Neuron (in vitro differentiated cells): Measurements from ENCODE around the gene VRTN.
"Not testable (repeated sequence)": the region's sequence is repeated elsewhere in the genome, so short reads cannot be mapped to it uniquely, and the experiment has no call there.

Experiments
- H2AFZ ChIP-seq: one replicate; pipeline ENCODE4 v1.6.1; 2013; ENCODE audit warnings: low read depth, mild to moderate bottlenecking, inconsistent platforms, low read length, moderate library complexity
- H3K27me3 ChIP-seq: one replicate; pipeline ENCODE4 v1.6.1; 2013; ENCODE audit warnings: low read length; ENCODE audit not compliant: insufficient read depth
- H3K36me3 ChIP-seq: one replicate; pipeline ENCODE4 v1.6.1; 2013; ENCODE audit warnings: low read length; ENCODE audit not compliant: insufficient read depth
- H3K4me1 ChIP-seq: one replicate; pipeline ENCODE4 v1.6.1; 2013; ENCODE audit warnings: low read length; ENCODE audit not compliant: insufficient read depth
- H3K4me3 ChIP-seq: 2 replicates; pipeline ENCODE4 v1.5.1; 2013; ENCODE audit warnings: mild to moderate bottlenecking, low read length, moderate library complexity
- H3K9me3 ChIP-seq: one replicate; pipeline ENCODE4 v1.6.1; 2013; ENCODE audit warnings: low read length

Gene VRTN

DNA sequence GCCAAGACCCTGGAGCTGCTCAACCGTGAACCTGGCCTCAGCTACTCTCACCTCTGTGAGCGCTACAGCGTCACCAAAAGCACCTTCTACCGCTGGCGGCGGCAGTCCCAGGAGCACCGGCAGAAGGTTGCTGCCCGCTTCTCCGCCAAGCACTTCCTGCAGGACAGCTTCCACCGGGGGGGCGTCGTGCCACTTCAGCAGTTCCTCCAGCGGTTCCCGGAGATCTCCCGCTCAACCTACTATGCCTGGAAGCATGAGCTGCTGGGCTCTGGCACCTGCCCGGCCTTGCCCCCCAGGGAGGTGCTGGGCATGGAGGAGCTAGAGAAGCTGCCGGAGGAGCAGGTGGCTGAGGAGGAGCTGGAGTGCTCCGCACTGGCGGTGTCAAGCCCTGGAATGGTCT, 9.3 kb downstream of the VRTN start:
- Histone ChIP-seq H2AFZ (no peak overlapping the region), H3K36me3 (no peaks in the 10 kb centered on the region), H3K27me3 (peaks cover 2% of the 10 kb centered on the region)

DNA sequence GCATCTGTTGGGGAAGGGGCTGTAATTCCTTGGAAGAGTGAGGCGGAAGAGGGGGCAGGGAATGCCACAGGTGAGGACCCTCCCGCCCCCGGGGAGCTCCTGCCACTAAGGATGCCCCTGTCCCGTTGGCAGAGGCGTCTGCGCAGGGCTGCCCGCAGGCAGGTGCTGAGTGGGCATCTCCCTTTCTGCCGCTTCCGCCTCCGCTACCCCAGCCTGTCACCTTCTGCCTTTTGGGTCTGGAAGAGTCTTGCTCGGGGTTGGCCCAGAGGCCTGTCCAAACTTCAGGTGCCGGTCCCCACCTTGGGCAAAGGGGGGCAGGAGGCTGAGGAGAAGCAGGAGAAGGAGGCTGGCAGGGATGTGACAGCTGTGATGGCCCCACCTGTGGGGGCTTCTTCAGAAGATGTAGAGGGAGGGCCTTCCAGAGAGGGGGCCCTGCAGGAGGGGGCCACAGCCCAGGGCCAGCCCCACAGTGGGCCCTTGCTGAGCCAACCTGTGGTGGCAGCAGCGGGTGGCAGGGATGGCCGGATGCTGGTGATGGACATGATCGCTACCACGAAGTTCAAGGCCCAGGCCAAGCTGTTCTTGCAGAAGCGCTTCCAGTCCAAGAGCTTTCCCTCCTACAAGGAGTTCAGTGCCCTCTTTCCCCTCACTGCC, 10.0 kb downstream of the VRTN start:
- H3K9me3 ChIP-seq: no peaks in the 10 kb centered on the region
- H3K36me3 ChIP-seq: no peaks in the 10 kb centered on the region
- H2AFZ ChIP-seq: no peak overlapping the region
- no peak overlapping the region for H3K4me3 ChIP-seq
- peaks cover 3% of the 10 kb centered on the region for H3K4me1 ChIP-seq
- H3K27me3 ChIP-seq: peaks cover 2% of the 10 kb centered on the region

More for the DNA sequence above, 9.3 kb downstream of the VRTN start:
- Histone ChIP-seq H3K4me3 (no peak overlapping the region), H3K4me1 (peaks cover 3% of the 10 kb centered on the region), H3K9me3 (no peaks in the 10 kb centered on the region)

DNA sequence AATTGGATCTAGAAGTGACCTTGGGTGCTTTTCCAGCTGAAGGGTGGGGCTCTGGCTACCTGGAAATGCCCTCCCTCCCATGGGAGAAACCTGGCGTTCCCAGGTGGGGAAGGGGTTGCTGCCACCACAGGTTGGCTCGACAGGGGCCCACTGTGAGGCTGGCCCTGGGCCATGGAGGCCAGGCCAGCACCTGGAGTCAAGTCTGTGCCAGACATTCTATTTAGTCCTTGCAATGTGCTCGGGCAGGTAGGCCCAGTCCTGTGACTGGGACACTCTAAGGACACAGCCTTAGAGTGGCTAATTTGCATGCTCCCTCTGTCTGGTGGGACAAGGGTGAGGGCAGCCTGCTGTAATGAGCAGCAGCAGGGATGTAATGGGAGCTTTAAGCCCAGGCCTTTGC, 11.9 kb downstream of the VRTN start:
- H3K4me1 ChIP-seq: peaks cover 3% of the 10 kb centered on the region
- H3K4me3 ChIP-seq: no peak overlapping the region
- no peaks in the 10 kb centered on the region for H3K36me3 ChIP-seq
- H2AFZ ChIP-seq: no peak overlapping the region
- no peaks in the 10 kb centered on the region for H3K9me3 ChIP-seq
- peaks cover 10% of the 10 kb centered on the region for H3K27me3 ChIP-seq

DNA sequence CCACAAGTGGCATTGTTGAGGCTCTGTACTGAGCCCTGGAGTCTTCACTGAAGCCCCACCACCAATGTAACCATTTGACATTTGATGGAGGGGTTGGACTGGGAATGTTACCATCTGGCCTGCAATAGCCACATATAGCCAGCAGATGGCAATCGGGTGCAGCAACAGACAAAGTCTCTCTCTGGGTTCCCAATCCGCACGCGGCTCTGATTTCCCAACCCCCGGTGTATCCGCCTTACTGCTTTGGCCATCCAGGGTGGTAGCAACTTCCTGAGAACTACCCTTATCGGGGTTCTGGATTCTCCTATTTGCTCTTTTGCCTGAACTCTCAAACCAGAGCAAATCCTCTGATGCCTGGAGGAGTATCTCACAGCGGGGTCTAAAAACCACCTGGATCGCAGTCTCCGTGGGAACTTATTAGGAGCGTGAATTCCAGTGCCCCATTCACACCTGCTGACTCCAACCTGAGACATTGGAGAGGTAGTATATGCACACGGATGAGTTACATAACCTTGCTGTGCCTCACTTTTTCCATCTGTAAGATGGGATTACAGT, 14.2 kb downstream of the VRTN start:
- Histone ChIP-seq H3K27me3 (peaks cover 10% of the 10 kb centered on the region), H3K4me3 (no peak overlapping the region), H2AFZ (peak overlapping the region; percentile 31), H3K9me3 (no peaks in the 10 kb centered on the region), H3K4me1 (peaks cover 3% of the 10 kb centered on the region), H3K36me3 (no peaks in the 10 kb centered on the region)

DNA sequence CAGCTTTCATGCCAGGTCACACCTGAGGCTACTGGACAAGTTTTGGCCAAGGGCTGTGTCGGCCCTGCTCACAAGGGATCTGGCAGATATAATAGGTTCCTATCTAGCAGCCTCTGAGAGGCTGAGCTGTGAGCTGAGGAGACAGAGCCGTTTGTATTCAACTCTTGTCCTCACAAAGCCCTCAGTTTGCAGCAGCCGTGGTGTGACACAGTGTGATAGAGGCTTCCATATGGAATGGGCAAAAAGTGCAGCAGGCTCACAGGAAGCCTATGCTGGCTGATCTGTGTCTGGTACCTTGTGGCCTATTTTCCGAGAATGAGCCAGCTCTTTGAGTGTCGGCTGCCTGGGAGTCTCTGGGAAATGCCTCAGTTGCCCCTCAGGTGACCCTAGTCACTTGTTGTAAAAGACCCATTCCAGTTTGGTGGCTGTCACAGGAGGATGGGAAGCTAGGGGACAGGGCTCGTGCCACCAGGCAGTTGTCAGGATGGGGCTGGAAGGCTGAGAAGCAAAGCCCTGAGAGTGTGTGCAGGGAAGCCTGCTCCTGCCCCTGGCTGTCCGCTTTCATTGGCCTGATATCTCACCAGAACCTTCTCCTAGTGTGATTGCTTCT, 16.1 kb downstream of the VRTN start:
- H3K4me3 ChIP-seq: no peak overlapping the region
- H3K4me1 ChIP-seq: peaks cover 3% of the 10 kb centered on the region
- H3K27me3 ChIP-seq: peaks cover 8% of the 10 kb centered on the region
- H3K36me3 ChIP-seq: no peaks in the 10 kb centered on the region
- no peak overlapping the region for H2AFZ ChIP-seq
- no peaks in the 10 kb centered on the region for H3K9me3 ChIP-seq

DNA sequence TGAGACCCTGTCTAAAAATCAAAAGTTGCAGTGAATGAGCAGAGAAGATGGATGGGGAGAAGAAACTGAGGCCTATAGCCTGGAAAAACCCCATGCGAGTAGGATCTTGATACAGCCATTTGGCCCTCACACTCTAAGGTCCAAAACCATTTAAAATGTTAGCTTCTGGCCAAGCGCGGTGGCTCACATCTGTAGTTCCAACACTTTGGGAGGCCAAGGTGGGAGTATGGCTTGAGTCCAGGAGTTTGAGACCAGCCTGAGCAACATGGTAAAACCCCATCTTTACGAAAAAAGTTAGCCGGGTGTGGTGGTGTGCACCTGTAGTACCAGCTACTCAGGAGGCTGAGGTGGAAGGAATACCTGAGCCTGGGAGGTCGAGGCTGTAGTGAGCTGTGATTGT, 19.8 kb downstream of the VRTN start:
- Histone ChIP-seq H3K36me3 (no peaks in the 10 kb centered on the region), H2AFZ (no peak overlapping the region), H3K4me1 (no peaks in the 10 kb centered on the region), H3K9me3 (no peaks in the 10 kb centered on the region), H3K27me3 (peaks cover 8% of the 10 kb centered on the region), H3K4me3 (no peak overlapping the region)

DNA sequence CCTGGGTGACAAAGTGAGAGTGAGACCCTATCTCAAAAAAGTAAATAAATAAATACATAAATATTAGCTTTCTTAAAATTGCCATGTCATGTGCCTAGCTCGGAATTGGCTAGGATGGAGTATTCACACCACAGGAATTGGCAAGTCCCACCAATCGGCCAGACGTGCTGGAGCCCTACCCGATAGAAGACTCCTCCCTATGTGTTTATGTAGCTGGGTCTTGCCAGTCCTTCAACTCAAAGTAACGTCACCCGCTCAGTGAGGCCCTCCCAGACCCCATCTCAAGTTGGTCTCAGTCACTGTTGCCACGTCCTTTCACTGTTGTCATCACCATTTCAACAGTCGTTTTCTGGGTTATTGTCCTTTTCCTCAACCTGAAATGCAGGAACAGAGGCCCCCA, 20.2 kb downstream of the VRTN start:
- Histone ChIP-seq H3K4me3 (no peak overlapping the region), H3K9me3 (no peaks in the 10 kb centered on the region), H3K27me3 (peaks cover 8% of the 10 kb centered on the region), H3K36me3 (no peaks in the 10 kb centered on the region), H2AFZ (no peak overlapping the region), H3K4me1 (no peaks in the 10 kb centered on the region)

DNA sequence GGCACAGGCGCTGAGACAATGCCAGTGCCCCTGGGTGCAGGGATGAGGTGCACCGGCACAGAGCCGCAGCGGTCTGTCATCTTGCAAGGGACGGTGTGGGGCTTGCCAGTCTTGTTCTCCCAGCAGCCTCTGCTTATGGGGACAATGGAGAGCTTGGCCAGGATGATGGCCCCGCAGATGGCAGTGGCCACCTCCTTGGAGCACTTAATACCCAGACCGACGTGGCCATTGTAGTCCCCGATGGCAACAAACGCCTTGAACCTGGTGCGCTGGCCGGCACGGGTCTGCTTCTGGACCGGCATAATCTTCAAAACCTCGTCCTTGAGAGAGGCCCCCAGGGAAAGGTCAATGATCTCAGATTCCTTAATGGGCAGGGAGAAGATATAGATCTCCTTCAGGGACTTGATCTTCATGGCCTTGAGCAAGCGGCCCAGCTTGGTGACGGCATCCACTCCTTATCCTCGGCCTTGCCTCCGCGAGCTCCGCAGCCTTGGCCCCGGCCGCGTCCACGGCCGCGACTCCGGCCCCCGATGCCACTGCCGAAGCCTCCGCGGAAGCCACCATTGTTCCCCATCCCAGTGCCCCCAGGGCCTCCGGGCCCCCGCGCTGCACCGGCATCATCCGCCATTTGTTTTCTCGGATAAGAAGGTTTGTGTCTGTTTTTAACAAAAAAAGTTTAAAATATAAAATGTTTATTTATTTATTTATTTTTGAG, 29.9 kb downstream of the VRTN start:
- no peak overlapping the region for H3K4me3 ChIP-seq
- H3K9me3 ChIP-seq: no peaks in the 10 kb centered on the region
- H3K4me1 ChIP-seq: no peaks in the 10 kb centered on the region
- H2AFZ ChIP-seq: no peak overlapping the region
- no peaks in the 10 kb centered on the region for H3K27me3 ChIP-seq
- no peaks in the 10 kb centered on the region for H3K36me3 ChIP-seq

DNA sequence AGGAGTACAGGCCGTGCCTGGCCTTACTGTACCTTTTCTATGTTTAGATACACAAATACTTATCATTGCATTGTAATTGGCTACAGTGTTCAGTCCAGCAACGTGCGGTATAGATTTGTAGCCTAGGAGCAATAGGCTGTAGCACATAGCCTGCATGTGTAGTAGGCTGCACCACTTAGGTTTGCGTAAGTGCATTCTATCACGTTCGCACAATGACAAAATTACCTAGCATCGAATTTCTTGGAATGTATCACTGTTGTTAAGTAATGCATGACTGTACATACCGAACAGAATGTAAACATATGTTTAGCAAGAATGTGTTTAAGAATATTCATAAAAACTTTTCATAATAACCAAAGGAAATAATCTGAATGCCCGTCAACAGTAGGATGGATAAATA, 31.9 kb downstream of the VRTN start:
- Histone ChIP-seq H3K36me3 (no peaks in the 10 kb centered on the region), H3K4me1 (no peaks in the 10 kb centered on the region), H3K27me3 (no peaks in the 10 kb centered on the region), H3K9me3 (no peaks in the 10 kb centered on the region), H2AFZ (no peak overlapping the region), H3K4me3 (no peak overlapping the region)

DNA sequence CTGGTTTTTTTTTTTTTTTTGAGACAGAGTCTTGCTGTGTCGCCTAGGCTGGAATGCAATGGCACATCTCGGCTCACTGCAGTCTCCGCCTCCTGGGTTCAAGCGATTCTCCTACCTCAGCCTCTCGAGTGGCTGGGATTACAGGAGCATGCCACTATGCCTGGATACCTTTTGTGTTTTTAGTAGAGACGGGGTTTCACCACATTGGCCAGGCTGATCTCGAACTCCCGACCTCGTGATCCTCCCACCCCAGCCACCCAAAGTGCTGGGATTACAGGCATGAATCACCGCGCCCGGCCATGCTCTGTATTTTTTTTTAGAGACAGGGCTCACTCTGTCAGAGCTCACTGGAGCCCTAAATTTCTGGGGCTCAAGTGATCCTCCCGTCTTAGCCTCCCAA, 32.6 kb downstream of the VRTN start:
- H3K4me3 ChIP-seq: no peak overlapping the region
- no peaks in the 10 kb centered on the region for H3K4me1 ChIP-seq
- H3K36me3 ChIP-seq: no peaks in the 10 kb centered on the region
- H3K9me3 ChIP-seq: no peaks in the 10 kb centered on the region
- H3K27me3 ChIP-seq: no peaks in the 10 kb centered on the region
- no peak overlapping the region for H2AFZ ChIP-seq

DNA sequence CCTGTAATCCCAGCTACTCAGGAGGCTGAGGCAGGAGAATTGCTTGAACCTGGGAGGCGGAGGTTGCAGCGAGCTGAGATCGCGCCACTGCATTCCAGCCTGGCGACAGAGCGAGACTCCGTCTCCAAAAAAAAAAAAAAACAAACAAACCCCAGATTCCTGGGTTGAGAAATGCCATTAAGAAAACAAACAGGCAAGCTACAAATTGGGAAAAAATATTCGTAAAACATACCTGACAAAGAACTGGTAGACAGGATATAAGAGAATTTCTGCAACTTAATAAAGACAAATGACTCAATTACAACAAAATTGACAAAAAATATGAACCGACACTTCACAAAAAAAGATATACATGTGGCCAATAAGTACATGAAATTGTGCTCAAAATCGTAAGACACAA, 33.3 kb downstream of the VRTN start:
- not testable (repeated sequence) for H3K36me3 ChIP-seq, H3K4me1 ChIP-seq, H2AFZ ChIP-seq, H3K4me3 ChIP-seq, H3K27me3 ChIP-seq, H3K9me3 ChIP-seq

DNA sequence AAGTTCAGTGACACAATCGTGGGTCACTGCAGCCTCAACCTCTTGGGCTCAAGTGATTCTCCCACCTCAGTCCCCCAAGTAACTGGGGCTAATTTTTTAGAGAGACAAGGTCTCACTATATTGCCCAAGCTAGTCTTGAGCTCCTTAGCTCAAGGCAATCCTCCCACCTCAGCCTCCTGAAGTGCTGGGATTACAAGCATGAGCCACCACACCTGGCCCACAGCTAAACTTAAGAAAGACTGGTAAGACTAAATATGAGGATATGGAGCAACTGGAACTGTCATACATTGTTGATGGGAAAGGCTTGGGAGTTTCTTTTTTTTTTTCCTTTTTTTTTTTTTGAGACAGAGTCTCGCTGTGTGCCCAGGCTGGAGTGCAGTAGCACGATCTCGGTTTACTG, 34.0 kb downstream of the VRTN start:
- H3K27me3 ChIP-seq: peaks cover 8% of the 10 kb centered on the region
- H3K4me1 ChIP-seq: no peaks in the 10 kb centered on the region
- H3K36me3 ChIP-seq: no peaks in the 10 kb centered on the region
- no peak overlapping the region for H3K4me3 ChIP-seq
- no peak overlapping the region for H2AFZ ChIP-seq
- H3K9me3 ChIP-seq: no peaks in the 10 kb centered on the region

DNA sequence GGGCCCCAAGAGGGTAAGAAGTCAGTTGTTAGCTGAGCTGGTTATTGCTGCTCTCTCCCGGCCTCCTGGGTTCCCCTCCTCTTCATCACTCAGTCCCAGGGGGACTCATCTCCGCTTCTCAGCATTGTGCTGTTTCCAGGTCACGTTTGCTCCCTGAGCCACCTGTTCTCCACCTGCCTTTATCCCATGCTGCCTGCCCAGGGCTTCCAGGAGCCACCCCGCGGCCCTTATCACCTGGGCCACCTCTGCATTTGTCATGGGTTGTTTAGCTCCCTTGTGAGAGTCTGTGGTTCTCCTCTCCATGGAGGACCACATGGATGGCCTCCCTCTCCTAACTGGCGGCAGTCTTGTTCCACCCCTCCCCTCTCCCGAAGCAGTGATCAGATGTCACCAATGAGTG, 41.7 kb downstream of the VRTN start:
- no peaks in the 10 kb centered on the region for H3K4me1 ChIP-seq
- no peaks in the 10 kb centered on the region for H3K36me3 ChIP-seq
- H3K9me3 ChIP-seq: no peaks in the 10 kb centered on the region
- H2AFZ ChIP-seq: no peak overlapping the region
- H3K4me3 ChIP-seq: no peak overlapping the region
- peaks cover 22% of the 10 kb centered on the region for H3K27me3 ChIP-seq
